Activated CD8-positive, alpha-beta memory T cell treated with anti-CD3 and anti-CD28 coated beads, Interleukin-2, amount 50 U/mL, for 24 hours (primary cell): ENCODE measurements around the gene FRY.
"Not testable (repeated sequence)": the region's sequence is repeated elsewhere in the genome, so short reads cannot be mapped to it uniquely, and the experiment has no call there.

Experiments
- DNase-seq: peaks from one replicate; pipeline ENCODE4 v3.0.0-alpha.2; 2020; ENCODE audit errors: extremely low read depth

The FRY gene

DNA sequence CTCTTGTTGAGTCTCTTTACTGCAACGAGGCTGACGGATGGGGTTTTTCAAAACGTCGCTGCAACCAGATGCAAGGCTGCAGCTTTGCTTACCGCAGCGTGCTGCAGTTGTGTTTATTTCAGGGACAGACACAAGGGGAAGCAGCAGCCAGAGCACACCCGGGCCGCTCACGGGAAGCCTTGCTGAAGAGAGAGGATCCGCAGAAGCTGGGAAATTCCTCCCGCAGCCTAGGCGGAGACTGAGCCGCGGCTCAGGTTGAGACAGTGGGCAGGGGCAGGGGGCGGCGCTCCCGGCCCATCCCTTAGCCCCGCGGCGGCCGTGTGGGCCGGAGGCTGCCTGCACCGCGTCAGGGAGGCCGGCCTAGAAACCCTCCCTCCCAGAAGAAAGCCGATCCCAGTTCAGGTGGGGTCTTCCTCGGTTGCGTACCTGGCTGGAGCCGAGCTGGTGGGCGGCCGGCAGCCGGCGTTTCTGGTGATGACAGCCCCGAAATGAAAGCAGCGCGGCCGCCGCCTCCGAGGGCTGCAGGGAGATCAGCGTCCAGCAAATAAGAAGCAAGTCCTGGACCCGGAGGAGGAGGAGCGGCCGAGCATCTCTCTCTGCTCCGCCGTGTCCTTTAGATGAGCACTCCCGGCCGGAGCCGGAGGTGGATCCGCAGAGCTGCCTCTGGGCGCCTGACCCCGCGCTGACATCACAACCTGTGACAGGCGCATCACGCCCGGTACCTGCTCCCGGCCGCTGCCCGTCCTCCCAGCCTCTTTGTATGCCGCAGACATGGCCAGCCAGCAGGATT, at the start of gene FRY:
FRY (plus strand) TSS at position 750 of the 790 bp plus-strand sequence; CDS start at position 772, 22 bp downstream.
- DNase-seq: no peak

DNA sequence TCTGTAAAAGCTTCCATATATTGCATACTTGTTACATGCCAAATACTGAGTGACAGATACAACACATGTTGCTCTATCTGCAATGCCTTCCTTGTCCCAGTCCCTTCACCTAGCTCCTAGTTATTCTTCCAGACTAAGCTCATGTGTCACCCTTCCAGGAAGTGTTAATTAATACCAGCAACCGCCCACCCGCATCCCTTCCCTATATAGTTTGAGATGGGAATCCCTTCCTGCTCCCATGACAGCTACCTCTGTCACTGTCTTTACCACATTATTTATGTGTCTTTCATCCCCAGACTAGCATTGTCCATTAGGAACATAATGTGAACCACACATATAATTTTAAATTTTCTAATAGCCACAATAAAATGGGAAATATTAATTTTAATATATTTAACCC, 49.5 kb upstream of the FRY start:
- DNase-seq: no peak

GRCh38 chr13:31982540-31982939, 49.0 kb upstream of the FRY start:
- DNase-seq: no peak

- DNase-seq: not testable (repeated sequence)
Measured at GRCh38 chr13:31983696-31984095, 47.9 kb upstream of the FRY start.

GRCh38 chr13:31984388-31984787, 47.2 kb upstream of the FRY start:
- DNase-seq: not testable (repeated sequence)

- DNase-seq: no peak
Measured at GRCh38 chr13:31986676-31987470, 44.7 kb upstream of the FRY start.

DNA sequence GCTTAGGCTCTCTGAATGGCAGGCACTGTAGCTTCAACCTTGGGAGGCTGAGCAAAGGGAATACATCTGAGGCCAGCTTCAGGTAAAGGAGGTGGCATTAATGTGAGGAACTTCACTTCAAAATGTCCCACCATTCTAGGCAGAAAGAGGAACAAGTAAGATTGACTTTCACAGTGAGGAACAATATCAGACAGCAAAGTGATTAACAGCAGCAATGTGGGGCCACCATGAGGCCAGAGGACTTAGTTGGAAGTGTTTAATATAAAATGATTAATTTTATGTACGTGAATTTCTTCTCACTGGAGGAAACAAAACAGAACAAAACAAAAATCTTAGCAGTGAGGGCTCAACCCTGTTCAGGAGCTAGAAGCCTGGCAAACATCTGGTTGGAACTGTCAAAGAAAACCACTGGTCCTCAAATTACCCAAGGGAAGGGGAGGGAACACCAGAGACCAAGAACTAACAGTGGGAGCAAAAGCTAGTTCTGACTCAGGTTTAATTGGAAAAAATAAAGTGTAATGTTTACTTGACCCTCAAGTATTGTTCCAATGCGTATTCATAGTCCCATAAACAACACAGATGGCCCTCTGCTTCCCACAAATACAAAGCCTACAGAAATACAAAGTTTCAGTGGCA, 43.9 kb upstream of the FRY start:
- DNase-seq: no peak

DNA sequence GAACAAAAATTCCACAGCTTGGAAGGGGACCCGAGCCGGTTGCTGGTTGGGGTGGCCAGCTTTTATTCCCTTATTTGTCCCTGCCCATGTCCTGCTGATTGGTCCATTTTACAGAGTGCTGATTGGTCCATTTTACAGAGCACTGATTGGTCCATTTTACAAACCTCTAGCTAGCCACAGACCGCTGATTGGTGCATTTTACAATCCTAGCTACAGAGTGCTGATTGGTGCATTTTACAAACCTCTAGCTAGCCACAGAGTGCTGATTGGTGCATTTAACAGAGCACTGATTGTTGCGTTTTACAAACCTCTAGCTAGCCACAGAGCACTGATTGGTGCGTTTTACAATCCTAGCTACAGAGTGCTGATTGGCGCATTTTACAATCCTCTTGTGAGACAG, 37.2 kb upstream of the FRY start:
- DNase-seq: not testable (repeated sequence)

GRCh38 chr13:31996601-31997000, 35.0 kb upstream of the FRY start:
- no peak for DNase-seq

- no peak for DNase-seq
Measured at GRCh38 chr13:31997641-31998040, 33.9 kb upstream of the FRY start.

GRCh38 chr13:31998131-31998530, 33.4 kb upstream of the FRY start:
- DNase-seq: no peak

DNA sequence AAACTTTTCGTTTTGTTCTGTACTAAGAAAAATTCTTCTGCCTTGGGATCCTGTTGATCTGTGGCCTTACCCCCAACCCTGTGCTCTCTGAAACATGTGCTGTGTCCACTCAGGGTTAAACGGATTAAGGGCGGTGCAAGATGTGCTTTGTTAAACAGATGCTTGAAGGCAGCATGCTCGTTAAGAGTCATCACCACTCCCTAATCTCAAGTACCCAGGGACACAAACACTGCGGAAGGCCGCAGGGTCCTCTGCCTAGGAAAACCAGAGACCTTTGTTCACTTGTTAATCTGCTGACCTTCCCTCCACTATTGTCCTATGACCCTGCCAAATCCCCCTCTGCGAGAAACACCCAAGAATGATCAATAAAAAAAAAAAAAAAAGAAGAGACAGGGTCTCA, 30.8 kb upstream of the FRY start:
- not testable (repeated sequence) for DNase-seq

DNA sequence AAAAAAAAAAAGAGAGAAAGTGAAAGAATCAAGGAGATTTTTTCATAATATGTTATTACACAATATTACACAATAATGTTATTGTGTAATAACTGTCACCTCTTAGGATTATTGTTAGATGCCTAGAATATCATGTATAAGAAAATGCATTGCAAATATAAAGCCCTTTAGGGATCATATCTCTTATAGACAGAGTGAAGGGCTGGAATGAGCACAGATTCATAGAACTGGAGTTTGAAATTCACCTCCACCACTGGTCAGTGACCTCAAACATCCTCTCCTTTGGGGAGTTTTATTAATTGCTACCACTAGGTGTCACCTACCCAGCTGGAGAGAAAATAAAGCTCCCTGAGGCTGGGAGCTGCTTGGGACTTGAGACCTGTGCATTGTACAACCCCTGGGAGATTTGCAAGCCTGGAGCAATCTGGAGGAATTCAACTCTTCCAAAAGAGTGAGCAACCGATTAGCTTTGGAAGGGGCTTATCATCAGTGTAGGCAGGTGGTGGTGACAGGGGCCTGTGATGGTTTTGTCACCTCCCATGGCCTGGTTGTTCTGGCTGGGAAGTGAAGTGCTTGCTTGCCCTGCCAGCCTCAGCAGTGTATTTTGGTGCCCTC, 30.3 kb upstream of the FRY start:
- DNase-seq: no peak

- DNase-seq: no peak
Measured at GRCh38 chr13:32001769-32002168, 29.8 kb upstream of the FRY start.

- DNase-seq: no peak
Measured at GRCh38 chr13:32002873-32003272, 28.7 kb upstream of the FRY start.

- no peak for DNase-seq
Measured at GRCh38 chr13:32007494-32007893, 24.1 kb upstream of the FRY start.

GRCh38 chr13:32008518-32009175, 22.9 kb upstream of the FRY start:
- DNase-seq: no peak

GRCh38 chr13:32009362-32009761, 22.2 kb upstream of the FRY start:
- DNase-seq: no peak

- no peak for DNase-seq
Measured at GRCh38 chr13:32010136-32010535, 21.4 kb upstream of the FRY start.

DNA sequence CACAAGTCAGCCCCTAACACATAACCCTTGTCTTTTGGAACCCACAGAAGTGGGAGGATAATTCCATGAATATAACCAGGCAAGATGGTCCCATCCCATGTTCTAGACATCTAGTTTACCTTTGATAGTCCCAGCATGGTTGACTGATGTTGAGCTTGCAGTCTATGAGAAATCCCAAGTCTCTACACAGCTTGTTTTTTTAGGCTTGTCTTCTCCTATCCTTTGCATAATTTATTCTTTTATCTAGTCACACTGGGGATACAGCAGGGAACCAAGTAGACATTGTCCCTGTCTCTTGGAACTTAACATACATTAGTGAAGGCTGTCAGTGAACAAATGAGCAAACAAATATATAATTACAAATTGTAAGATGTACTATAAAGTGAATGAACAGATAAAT, 19.6 kb upstream of the FRY start:
- no peak for DNase-seq

GRCh38 chr13:32013181-32013580, 18.4 kb upstream of the FRY start:
- DNase-seq: no peak

DNA sequence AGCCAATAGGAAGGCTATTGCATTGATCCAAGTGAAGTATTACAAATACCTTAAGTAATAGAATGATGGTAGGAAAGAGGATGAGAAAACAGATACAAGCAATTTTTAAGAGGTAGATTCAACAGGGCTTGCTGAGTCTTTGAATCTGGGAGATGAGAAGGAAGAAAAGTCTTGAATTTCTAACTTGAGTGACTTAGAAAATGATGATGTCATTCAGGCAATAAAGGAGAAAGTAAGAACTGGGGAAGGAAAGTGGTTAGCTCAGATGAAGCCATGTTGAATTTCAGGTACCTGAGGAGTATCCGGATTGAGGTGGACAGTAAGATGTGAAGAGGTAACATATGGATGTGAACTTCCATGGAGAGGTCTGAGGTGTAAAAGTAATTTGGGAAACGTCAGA, 15.5 kb upstream of the FRY start:
- DNase-seq: no peak
